ENCODE data around the gene CREBBP. TPM values are rescaled to one million over a fixed set of nuclear protein-coding genes. Genes with fewer than 3 reads are reported as not detected.

Gene CREBBP
- polyA plus RNA-seq, 2 of the 4 experiments (the other 2 are of a cell fraction) = 8.0 to 13.4 TPM

DNA sequence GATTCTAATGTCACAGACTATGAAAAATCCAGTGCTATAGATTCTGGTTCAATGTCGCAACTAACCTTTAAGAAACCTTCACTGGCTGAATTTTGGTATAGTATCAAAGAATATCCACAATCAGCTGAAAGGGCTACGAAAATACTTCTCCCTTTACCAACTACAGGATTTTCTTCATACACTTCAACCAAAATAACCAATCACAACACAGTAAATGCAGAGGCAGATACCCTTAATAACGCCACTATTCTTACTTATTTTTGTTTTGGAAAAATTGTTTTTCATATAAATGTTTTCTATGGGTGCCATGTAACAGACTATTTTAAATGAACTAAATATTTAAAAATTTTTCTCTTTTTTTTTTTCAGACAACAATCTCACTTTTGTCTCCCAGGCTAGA lies 114.3 kb downstream of the CREBBP start:
- TF ChIP-seq RFX5 (IDR thresholded peaks at IDR 0.05) (no peak), CBX8 (IDR thresholded peaks at IDR 0.05) (no peak)
- no peak overlapping the region for H3K27ac ChIP-seq
- no peak for ATAC-seq
- no peak overlapping the region for H3K4me2 ChIP-seq
- 94% methylated on average over 3 of the region's 3 CpGs for WGBS (ENCODE audit: missing lambda C conversion rate)
- no peaks in the 10 kb centered on the region for H3K9me3 ChIP-seq
- H3K4me3 ChIP-seq = no peak overlapping the region
- peaks cover 4% of the 10 kb centered on the region for H3K4me1 ChIP-seq
- ChIA-PET POLR2A (no interaction called here), CTCF (no interaction called here)
- FAIRE-seq = no peak
- no peak for DNase-seq (ENCODE audit: low read depth in 1 of 2, low spot score in 1 of 2)

DNA sequence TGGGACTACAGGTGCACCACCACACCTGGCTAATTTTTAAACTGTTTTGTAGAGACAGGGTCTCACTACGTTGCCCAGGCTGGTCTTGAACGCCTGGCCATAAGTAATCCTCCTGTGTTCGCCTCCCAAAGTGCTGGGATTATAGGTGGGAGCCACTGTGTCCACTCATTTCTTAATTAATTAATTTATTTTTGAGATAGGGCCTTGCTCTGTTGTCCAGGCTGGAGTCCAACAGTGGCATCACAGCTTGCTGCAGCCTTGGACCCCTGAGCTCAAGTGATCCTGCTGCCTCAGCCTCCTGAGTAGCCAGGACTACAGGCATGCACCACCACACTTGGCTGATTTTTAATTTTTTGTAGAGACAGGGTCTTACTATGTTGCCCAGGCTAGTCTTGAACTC lies 116.1 kb downstream of the CREBBP start:
- H3K4me1 ChIP-seq = no peaks in the 10 kb centered on the region
- POLR2A ChIA-PET = no interaction called here
- CTCF ChIA-PET = no interaction called here
- FAIRE-seq = no peak
- no peak for ATAC-seq
- H3K4me2 ChIP-seq = no peak overlapping the region
- DNase-seq (ENCODE audit: low read depth in 1 of 2, low spot score in 1 of 2) = no peak
- no peak overlapping the region for H3K27ac ChIP-seq
- H3K9me3 ChIP-seq = no peaks in the 10 kb centered on the region
- H3K4me3 ChIP-seq = no peak overlapping the region
- TF ChIP-seq, protein P1, sequence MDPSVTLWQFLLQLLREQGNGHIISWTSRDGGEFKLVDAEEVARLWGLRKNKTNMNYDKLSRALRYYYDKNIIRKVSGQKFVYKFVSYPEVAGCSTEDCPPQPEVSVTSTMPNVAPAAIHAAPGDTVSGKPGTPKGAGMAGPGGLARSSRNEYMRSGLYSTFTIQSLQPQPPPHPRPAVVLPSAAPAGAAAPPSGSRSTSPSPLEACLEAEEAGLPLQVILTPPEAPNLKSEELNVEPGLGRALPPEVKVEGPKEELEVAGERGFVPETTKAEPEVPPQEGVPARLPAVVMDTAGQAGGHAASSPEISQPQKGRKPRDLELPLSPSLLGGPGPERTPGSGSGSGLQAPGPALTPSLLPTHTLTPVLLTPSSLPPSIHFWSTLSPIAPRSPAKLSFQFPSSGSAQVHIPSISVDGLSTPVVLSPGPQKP (IDR thresholded peaks at IDR 0.05; ENCODE audit: low read depth, low read length) = no peak
- TF ChIP-seq HOXB13 (CRISPR knock-in tag; IDR thresholded peaks at IDR 0.05; ENCODE audit: low read depth) (no peak), NPAS2 (CRISPR knock-in tag; IDR thresholded peaks at IDR 0.05; ENCODE audit: borderline replicate concordance) (no peak), RNF2 (IDR thresholded peaks at IDR 0.05; ENCODE audit: borderline replicate concordance, low read depth) (no peak), POLR2AphosphoS2 (conservative IDR thresholded peaks at IDR 0.05; ENCODE audit: low read length) (no peak), CBX2 (IDR thresholded peaks at IDR 0.05; ENCODE audit: borderline replicate concordance, low read depth) (no peak), EP300 (IDR thresholded peaks at IDR 0.05) (no peak), POLR2A (IDR thresholded peaks at IDR 0.05; ENCODE audit: low read length) (no peak), JUN (IDR thresholded peaks at IDR 0.05) (no peak), MAFK (IDR thresholded peaks at IDR 0.05; ENCODE audit: partially characterized antibody) (no peak), ZFP36 (IDR thresholded peaks at IDR 0.05; ENCODE audit: borderline replicate concordance, partially characterized antibody) (no peak), EHF (CRISPR knock-in tag; IDR thresholded peaks at IDR 0.05) (no peak), RAD21 (conservative IDR thresholded peaks at IDR 0.05 in 1 of 2, IDR thresholded peaks at IDR 0.05 in 1 of 2) (no peak), ZC3H11A (IDR thresholded peaks at IDR 0.05) (no peak)
- TF ChIP-seq, protein P2, sequence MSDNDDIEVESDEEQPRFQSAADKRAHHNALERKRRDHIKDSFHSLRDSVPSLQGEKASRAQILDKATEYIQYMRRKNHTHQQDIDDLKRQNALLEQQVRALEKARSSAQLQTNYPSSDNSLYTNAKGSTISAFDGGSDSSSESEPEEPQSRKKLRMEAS (IDR thresholded peaks at IDR 0.05) = no peak
- TF ChIP-seq, protein P3, sequence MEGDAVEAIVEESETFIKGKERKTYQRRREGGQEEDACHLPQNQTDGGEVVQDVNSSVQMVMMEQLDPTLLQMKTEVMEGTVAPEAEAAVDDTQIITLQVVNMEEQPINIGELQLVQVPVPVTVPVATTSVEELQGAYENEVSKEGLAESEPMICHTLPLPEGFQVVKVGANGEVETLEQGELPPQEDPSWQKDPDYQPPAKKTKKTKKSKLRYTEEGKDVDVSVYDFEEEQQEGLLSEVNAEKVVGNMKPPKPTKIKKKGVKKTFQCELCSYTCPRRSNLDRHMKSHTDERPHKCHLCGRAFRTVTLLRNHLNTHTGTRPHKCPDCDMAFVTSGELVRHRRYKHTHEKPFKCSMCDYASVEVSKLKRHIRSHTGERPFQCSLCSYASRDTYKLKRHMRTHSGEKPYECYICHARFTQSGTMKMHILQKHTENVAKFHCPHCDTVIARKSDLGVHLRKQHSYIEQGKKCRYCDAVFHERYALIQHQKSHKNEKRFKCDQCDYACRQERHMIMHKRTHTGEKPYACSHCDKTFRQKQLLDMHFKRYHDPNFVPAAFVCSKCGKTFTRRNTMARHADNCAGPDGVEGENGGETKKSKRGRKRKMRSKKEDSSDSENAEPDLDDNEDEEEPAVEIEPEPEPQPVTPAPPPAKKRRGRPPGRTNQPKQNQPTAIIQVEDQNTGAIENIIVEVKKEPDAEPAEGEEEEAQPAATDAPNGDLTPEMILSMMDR (IDR thresholded peaks at IDR 0.05) = no peak
- TF ChIP-seq, protein P4, sequence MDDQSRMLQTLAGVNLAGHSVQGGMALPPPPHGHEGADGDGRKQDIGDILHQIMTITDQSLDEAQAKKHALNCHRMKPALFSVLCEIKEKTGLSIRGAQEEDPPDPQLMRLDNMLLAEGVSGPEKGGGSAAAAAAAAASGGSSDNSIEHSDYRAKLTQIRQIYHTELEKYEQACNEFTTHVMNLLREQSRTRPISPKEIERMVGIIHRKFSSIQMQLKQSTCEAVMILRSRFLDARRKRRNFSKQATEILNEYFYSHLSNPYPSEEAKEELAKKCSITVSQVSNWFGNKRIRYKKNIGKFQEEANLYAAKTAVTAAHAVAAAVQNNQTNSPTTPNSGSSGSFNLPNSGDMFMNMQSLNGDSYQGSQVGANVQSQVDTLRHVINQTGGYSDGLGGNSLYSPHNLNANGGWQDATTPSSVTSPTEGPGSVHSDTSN (IDR thresholded peaks at IDR 0.05) = no peak
- 92% methylated on average over 3 of the region's 3 CpGs for WGBS (ENCODE audit: missing lambda C conversion rate)

DNA sequence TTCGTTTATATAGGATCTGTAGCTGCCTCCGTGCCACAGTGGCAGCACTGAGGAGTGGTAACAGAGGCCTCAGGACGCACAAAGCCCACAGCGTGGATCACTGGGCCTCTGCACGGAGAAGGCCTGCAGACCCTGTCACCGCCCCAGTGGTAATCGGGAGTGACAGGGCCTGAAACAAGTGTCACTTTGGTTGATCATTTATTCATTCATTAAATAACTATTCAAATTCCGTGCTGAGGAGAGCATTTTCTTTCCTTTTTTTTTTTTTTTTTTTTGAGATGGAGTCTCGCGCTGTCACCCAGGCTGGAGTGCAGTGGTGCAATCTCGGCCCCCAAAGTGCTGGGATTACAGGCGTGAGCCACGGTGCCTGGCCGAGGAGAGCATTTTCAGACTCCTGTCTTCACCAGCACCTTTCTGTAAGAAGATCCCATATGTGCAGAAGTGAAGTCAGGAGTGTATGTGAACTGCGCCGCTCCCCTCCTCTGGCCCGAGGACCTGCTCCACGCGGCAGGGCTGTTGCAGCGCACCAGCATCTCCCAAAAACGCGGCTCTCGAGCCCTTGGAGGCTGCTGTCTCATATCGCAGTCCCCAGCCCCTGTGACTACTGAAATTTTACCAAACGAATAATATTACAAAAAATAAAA lies 118.3 kb downstream of the CREBBP start:
- ChIA-PET POLR2A (no interaction called here), CTCF (no interaction called here)
- no peak for ATAC-seq
- H3K4me2 ChIP-seq = no peak overlapping the region
- H3K4me3 ChIP-seq = no peak overlapping the region
- no peak for FAIRE-seq
- no peak overlapping the region for H3K27ac ChIP-seq
- no peaks in the 10 kb centered on the region for H3K4me1 ChIP-seq
- H3K9me3 ChIP-seq = no peaks in the 10 kb centered on the region
- no peak for DNase-seq (ENCODE audit: low read depth in 1 of 2, low spot score in 1 of 2)
- WGBS (ENCODE audit: missing lambda C conversion rate) = 90% methylated on average over 25 of the region's 25 CpGs
- TF ChIP-seq NR3C1 (IDR thresholded peaks at IDR 0.05) (no peak), CEBPB (IDR thresholded peaks at IDR 0.05) (no peak), JUN (IDR thresholded peaks at IDR 0.05) (no peak)

Measured in A549 (cell line).